Mononuclear cell (primary cell): Measurements from ENCODE around the gene KIAA1549. TPM values are rescaled to one million over a fixed set of nuclear protein-coding genes. Genes with fewer than 3 reads are reported as not detected.

Source experiments
- H3K27me3 ChIP-seq: 2 replicates; pipeline ENCODE4 v1.6.0; 2011; ENCODE audit warnings: low read length, control low read depth; ENCODE audit not compliant: insufficient read depth
- H3K4me1 ChIP-seq: 2 replicates; pipeline ENCODE4 v1.5.1; 2011; ENCODE audit warnings: mild to moderate bottlenecking, low read length, control low read depth; ENCODE audit not compliant: insufficient read depth
- H3K4me3 ChIP-seq: 2 replicates; pipeline ENCODE4 v1.5.1; 2011; ENCODE audit warnings: mild to moderate bottlenecking, low read length, moderate library complexity
- H3K9me3 ChIP-seq: 2 replicates; pipeline ENCODE4 v1.5.1; 2011; ENCODE audit warnings: low read depth, mild to moderate bottlenecking, control low read depth, low read length
- total RNA-seq: library from RNA; depleted of rRNA; stranded (reverse); fragments of >200 nt; gene quantifications from one replicate; pipeline ENCODE4 v1.2.3, GENCODE V29; 2012

Gene KIAA1549
- total RNA-seq, 1 donor = 0.10 TPM

- Histone ChIP-seq H3K27me3 (no peaks in the 10 kb centered on the region), H3K4me1 (no peaks in the 10 kb centered on the region), H3K9me3 (no peaks in the 10 kb centered on the region), H3K4me3 (no peak overlapping the region)
Observed at GRCh38 chr7:138892812-138893211, 88.4 kb downstream of the KIAA1549 start.

- no peaks in the 10 kb centered on the region for H3K4me1 ChIP-seq
- no peaks in the 10 kb centered on the region for H3K9me3 ChIP-seq
- H3K27me3 ChIP-seq = no peaks in the 10 kb centered on the region
- H3K4me3 ChIP-seq = no peak overlapping the region
Observed at GRCh38 chr7:138892006-138892630, 89.1 kb downstream of the KIAA1549 start.

DNA sequence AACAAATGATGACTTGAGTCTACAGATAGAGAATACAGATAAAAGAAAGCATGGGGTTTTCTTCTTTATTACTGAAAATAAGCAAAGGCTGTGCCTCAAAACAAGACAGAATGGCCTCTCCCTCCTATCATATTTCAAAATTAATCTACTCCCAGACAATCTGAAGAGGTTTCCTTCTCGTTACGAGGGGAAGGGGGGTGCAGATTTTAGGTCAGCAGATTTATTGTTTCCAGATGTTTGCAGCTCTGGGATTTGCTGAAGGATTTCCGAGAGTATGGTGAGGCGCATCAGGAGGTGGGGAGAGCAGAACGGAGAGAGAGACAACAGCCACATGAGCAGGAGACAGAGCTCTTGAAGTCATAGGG lies 89.8 kb downstream of the KIAA1549 start:
- H3K27me3 ChIP-seq = no peaks in the 10 kb centered on the region
- H3K4me3 ChIP-seq = no peak overlapping the region
- H3K4me1 ChIP-seq = peaks cover 5% of the 10 kb centered on the region
- H3K9me3 ChIP-seq = no peaks in the 10 kb centered on the region

DNA sequence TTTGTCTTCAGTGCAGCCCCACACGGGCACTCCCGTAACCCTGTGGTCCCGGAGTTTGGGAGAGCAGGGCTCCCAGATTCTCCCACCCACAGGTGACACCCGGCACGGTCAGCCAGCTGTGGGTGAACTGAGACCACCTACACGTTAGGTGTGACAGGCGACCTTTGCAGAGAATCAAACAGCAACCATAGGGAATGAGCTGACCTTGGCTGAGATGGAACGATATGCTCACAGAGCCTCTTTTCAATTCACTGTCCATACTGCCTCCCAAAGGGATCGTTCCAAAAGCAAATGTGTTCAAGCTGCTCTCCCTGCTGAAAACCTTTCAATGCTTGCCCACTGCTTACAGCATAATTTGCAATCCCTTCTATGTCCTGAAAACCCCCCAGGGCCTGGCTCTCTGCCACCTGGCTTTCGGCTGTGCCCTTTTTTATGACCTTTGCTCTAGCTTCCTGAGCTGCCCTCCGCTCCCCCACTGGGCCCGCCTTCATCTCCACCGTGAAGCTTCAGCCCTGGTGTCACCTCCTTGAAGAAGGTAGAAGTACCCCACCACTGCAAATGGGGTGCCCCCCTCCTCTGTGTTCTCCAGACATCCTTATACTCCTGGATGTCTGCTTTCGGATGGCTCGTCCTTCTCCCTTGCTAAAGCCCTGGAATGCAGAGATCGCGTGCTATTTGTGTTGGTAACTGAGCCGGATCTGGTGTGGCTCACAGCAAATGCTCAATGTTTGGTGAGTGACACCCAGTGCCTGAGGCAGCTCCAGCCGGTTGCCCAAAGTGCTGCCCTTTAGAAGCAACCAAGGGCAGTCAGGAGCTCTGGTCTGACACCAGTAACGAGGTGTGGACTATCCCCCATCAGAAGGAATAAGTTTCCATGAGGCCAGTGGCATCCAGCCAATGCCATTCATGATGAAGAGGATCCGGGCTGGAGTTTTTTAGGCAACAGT lies 90.4 kb downstream of the KIAA1549 start:
- no peaks in the 10 kb centered on the region for H3K9me3 ChIP-seq
- peaks cover 8% of the 10 kb centered on the region for H3K4me1 ChIP-seq
- H3K4me3 ChIP-seq = no peak overlapping the region
- no peaks in the 10 kb centered on the region for H3K27me3 ChIP-seq

DNA sequence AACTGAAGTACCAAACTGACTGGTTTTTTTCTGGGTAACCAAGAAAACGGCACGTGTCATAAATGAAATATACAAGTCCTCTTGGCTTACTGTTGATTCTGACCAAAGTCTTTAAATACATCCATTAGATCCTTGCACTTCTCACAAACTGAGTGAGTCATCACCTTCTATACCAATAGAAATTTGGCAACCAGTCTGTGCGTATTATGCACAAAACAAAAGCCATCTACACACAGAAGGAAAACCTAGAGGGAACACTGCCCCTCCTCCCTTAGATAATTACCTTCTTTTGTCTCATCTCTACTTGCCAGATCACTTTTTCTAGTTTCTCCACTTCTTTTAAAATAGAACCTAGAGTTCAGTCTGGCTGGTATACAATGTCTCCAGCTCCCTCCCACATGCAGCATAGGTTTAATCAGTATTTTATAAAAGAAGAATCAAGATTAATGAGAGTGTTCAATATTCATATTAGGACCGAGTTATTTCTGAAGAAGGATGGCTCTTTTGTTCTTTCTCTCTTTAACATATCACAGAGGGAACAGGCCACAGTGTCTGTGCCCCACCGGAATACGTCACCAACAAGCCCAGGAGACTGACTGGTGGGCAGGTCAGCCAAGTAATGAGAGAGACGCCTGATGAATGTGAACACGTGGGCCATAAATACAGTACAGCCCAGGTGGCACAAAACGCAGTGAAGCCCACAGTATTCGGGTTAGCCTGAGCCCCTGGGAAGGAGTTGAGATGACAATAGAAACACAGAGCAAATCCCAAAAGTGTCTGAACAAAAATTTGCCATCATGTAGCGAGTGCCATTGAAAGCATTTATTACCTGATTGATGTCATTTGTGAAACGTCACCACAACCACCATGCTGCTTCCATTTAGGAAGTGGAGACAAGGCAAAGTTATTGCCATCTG lies 91.3 kb downstream of the KIAA1549 start:
- Histone ChIP-seq H3K4me3 (no peak overlapping the region), H3K4me1 (peaks cover 8% of the 10 kb centered on the region), H3K27me3 (no peaks in the 10 kb centered on the region), H3K9me3 (no peaks in the 10 kb centered on the region)

DNA sequence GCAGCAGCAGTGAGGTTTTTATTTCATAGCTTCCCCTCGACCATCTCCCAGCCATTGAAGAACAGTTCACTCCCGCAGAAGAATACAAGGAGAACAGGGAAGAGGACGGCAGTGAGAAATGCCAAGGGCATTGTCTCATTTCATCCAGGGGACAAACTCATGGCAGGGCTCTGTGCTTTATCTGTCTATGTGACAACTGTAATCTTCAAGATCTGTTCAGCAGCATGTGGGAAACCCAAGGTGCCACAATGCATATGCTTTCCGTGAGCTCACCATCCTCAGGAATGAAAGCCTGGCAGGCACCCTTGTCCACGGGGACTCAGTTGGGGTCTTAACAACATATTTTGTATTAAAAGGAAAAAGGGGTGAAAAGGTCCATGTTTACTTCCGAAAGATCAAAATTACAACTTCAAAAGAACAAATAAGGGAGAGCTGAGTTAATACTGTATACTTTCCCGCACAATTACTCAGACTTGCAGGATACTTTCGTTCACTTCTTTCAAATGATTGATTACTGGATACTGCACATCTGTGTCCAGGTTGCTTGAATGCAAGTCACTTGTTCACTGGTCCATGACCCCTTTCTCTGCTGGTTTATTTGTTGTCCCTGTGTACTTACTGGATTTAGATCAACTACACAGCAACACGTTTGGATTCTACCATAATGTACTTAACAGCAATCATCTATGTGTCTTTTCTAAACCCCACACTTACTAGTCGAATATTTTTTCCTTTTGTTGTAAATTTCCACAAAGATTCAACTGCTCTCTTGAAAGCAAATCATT lies 93.1 kb downstream of the KIAA1549 start:
- Histone ChIP-seq H3K9me3 (no peaks in the 10 kb centered on the region), H3K27me3 (no peaks in the 10 kb centered on the region), H3K4me1 (peaks cover 8% of the 10 kb centered on the region), H3K4me3 (no peak overlapping the region)

- H3K27me3 ChIP-seq = no peaks in the 10 kb centered on the region
- H3K4me1 ChIP-seq = peaks cover 8% of the 10 kb centered on the region
- no peaks in the 10 kb centered on the region for H3K9me3 ChIP-seq
- no peak overlapping the region for H3K4me3 ChIP-seq
Observed at GRCh38 chr7:138887085-138887710, 94.0 kb downstream of the KIAA1549 start.

- Histone ChIP-seq H3K4me1 (peaks cover 8% of the 10 kb centered on the region), H3K9me3 (no peaks in the 10 kb centered on the region), H3K27me3 (no peaks in the 10 kb centered on the region), H3K4me3 (no peak overlapping the region)
Observed at GRCh38 chr7:138886501-138886917, 94.7 kb downstream of the KIAA1549 start.

- H3K4me3 ChIP-seq = no peak overlapping the region
- H3K9me3 ChIP-seq = no peaks in the 10 kb centered on the region
- peaks cover 8% of the 10 kb centered on the region for H3K4me1 ChIP-seq
- H3K27me3 ChIP-seq = no peaks in the 10 kb centered on the region
Observed at GRCh38 chr7:138885383-138886147, 95.6 kb downstream of the KIAA1549 start.

DNA sequence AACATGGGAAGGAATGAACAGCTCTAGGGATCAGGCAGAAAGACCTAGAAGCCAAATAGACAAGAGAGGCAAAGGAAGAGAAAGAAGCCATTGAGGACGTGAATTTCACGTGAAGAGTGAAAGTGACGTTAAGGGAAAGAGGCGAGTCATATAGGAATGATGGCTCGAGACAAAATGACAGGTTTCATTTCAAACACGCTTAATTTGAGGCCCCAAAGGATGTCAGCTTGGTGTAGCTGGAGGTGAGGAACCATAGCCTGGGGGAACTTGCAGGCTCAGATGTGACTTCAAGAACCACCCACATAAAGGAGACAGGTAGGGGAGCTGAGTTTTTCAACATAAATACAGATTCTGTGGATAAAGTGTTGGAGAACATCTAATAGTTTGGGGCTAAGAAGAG lies 98.9 kb downstream of the KIAA1549 start:
- Histone ChIP-seq H3K27me3 (no peaks in the 10 kb centered on the region), H3K4me1 (peaks cover 8% of the 10 kb centered on the region), H3K4me3 (no peak overlapping the region), H3K9me3 (no peaks in the 10 kb centered on the region)

- H3K4me3 ChIP-seq = no peak overlapping the region
- no peaks in the 10 kb centered on the region for H3K27me3 ChIP-seq
- no peaks in the 10 kb centered on the region for H3K9me3 ChIP-seq
- H3K4me1 ChIP-seq = peaks cover 5% of the 10 kb centered on the region
Observed at GRCh38 chr7:138881579-138882188, 99.5 kb downstream of the KIAA1549 start.

DNA sequence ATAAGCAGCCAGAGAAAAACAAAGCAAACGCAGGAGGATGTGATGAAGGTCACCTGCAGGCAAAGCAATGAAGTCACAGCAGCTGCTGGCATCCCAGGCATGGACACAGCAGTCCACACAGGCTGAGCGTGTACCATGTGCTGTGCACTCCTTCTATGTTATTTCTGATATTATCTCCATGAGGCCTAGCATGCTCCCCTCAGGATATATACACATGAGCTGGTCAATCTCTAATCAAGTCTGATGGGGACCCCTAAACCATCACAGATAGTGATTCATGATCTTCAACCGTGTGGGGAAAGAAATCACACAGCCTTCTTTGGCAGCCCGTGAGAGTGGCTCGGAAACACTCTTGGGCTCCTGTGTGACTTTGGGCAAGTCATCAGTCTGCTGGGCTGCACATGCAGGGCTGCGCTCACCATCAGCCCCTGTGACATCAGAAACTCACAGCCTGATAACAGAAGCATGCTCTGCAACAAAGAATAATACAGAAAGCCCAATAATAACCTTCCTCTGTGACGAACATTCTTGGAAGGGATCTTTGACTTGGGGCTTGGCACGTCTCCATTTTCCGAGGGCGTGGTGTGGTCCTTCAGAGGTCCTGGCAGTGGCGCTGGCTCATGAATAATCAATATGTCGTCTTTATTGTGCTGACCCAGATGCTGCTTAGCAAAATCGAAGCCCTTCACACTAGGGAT lies 100.2 kb downstream of the KIAA1549 start:
- no peak overlapping the region for H3K4me3 ChIP-seq
- no peaks in the 10 kb centered on the region for H3K27me3 ChIP-seq
- H3K4me1 ChIP-seq = no peaks in the 10 kb centered on the region
- no peaks in the 10 kb centered on the region for H3K9me3 ChIP-seq

DNA sequence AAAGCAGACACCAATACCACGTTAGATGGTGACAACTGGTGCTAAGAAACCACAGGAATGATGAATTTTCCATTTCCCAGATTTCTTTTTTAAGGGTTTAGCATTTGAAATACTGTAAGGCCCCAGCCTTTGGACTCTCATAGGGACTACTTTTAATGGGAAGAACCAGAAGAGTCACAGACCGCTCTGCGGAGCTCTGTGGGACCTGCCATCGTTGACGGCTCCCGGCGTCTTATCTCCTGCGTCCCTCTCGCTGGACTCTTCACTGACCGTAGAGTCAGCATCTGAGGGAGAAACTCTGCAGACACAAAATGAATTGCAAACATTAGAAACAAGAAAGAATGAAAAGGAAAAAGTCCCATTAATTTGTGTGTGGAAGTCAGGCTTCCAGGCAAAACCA lies 101.8 kb downstream of the KIAA1549 start:
- H3K4me3 ChIP-seq = no peak overlapping the region
- no peaks in the 10 kb centered on the region for H3K9me3 ChIP-seq
- no peaks in the 10 kb centered on the region for H3K4me1 ChIP-seq
- H3K27me3 ChIP-seq = no peaks in the 10 kb centered on the region
